Measurements from ENCODE around the gene DPYSL5.
"Not testable (repeated sequence)": the region's sequence is repeated elsewhere in the genome, so short reads cannot be mapped to it uniquely, and the experiment has no call there.

DPYSL5 gene

DNA sequence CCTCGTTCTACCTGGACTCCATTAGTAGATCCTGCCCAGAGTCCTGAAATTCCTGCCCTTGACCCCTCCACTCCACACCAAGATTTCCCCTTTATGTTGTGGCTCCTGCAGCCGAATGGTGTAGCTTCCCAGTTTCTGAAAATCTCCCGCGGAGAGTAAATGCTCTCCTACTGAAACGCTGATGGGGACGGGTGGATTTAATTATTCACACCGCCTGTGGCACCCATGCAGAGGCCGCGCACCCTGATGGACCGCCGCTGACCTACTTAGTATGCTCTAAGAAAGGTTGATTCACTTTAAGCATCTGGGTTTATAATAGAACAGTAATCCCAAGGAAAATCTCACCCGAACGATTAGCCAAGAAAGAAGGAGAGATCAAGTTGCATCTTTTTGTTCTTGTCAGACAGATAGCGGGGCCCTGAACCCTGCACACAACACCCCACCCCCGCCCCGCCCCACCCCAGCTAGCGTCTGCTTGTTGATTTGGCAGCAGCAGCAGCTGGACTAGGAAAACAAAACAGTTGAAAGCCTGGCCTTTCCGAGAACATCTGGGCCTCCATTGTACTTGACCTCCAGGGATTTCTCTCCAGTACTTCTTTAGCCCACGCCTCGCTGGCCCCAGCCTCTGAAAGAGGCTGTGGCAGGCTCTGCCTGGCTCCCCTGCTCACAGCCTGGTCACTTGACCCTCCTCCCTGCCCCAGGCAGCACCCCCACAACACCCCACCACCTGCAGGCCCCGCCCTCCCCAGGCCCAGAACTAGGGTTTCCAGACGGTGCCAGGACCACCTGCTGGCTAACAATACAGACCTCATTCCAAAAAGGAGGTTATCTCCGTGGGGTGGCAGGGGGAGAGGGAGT, 53.6 kb downstream of the DPYSL5 start:
- DNase-seq (ENCODE audit: low read depth): no peak

GRCh38 chr2:26903676-26904075, 55.7 kb downstream of the DPYSL5 start:
- DNase-seq (ENCODE audit: low read depth): no peak

- no peak for DNase-seq (ENCODE audit: low read depth)
Observed at GRCh38 chr2:26904839-26905238, 56.9 kb downstream of the DPYSL5 start.

- DNase-seq (ENCODE audit: low read depth): no peak
Observed at GRCh38 chr2:26905341-26906198, 57.6 kb downstream of the DPYSL5 start.

DNA sequence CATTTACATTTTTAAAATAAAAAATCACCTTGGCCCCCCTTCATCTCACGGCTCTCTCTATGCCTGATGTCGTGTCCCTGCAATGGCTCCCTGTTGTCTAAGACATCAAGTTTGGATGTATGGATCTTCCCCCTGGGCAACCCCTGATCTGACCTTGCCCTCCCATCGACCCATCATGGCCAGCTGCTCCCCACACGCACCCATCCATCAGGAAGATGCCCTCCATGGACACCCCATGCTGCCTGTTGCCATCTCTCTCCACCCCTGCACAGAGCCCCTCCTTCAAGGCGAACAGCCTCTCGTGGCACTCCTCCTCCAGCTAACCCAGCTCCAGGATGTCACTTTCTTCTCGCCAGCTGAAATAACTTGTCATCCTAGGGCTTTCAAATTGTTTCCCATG, 59.5 kb downstream of the DPYSL5 start:
- no peak for DNase-seq (ENCODE audit: low read depth)

GRCh38 chr2:26910176-26910575, 62.2 kb downstream of the DPYSL5 start:
- DNase-seq (ENCODE audit: low read depth): no peak

GRCh38 chr2:26911911-26912861, 64.3 kb downstream of the DPYSL5 start:
- no peak for DNase-seq (ENCODE audit: low read depth)

DNA sequence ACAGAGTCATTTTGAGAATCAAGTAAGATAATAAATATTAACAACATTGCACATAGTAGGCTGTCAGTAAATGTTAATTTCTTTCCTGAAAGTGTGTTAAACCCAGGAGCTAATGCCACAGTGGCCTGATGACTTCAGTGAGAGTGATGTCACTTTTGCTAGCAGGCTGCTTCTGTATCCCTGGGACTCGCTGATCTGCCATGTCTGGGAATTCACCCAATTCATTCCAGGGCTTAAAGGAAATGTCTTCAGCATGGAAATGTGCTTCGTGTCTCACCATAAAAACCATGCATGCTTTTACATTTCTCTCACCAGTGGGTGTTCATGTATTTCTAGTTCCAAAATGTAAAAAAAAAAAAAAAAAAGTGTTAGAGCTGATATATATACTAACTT, 65.7 kb downstream of the DPYSL5 start:
- DNase-seq (ENCODE audit: low read depth): no peak

DNA sequence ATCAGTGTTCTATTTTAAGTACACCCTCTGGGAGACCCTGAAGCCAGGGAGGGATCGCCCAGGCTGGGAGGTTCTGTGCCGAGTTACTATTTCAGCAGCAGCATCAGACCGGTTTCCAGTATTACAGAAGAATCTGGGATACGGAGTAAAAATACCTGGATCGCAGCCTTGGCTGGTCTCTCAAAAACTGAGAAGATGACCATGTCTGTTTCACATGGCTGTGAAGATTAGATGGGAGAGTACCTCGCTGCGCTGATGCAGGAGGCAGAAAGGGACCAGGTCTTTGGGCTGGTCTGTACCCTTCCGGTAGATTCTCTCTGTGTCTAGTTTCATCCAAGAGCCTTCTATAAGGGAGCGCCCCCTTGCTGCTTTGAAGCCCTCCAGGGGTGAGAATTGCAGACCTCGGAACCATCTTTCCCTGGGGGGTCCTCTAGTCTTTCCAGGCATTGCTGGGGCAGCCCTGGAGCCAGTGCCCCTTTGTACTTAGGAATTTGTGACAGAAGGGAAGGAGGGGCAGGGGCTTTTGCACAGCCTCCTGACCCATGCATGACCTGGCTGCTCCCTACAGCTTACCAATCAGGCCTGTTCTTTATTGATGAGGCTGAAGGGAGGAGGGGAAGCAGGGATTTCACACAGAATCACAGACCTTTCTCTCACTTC, 66.2 kb downstream of the DPYSL5 start:
- DNase-seq (ENCODE audit: low read depth): no peak

DNA sequence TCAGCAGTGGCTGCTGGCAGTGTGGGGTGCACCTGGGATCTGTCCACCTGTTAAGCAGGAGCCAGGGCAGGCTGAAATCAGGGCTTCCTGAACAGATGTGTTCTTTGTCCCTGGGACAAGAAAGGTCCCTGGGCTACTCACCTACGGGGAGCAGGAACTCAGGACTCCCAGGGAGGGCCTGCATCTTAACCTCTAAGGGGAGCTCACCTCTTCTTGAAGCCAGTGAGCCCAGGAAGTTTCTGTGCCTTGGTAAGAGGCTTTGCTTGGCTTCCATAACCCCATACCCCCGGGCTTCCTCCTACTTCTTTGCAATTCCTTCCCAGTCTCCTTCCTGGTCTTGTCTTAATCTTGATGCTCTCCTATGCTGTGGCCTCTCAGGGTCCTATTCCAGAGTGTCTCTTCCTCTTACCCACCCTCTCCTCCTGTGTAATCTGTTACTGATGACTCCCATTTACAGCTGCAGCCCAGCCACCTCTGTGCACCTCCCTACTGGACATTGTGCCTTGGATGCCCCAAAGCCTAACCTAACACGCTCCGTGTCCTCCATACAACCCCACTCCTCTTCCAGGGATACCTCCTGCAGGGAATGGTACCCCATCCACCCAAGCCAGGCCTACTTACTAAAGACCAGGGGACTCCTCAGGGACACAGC, 66.9 kb downstream of the DPYSL5 start:
- no peak for DNase-seq (ENCODE audit: low read depth)

DNA sequence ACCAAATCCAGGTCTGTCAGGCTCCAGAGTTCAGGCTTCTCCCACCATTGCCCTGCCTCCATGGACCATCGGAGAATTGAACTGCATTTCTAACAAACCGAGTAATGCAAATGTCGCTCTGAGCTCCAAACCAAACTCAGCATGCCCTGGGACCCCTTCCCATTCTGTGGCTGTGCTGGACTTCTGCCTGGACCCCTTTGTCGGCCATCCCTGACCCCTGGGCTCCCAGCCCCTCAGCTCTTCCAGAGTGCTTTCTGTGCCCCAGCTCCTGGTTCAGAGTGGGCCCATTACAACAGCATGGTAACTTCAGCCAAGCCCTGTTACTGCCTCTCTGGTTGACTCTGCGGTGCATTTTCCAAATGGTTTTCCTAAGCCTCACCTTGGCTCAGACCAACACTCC, 67.4 kb downstream of the DPYSL5 start:
- no peak for DNase-seq (ENCODE audit: low read depth)

- DNase-seq (ENCODE audit: low read depth): no peak
Observed at GRCh38 chr2:26916128-26916692, 68.3 kb downstream of the DPYSL5 start.

DNA sequence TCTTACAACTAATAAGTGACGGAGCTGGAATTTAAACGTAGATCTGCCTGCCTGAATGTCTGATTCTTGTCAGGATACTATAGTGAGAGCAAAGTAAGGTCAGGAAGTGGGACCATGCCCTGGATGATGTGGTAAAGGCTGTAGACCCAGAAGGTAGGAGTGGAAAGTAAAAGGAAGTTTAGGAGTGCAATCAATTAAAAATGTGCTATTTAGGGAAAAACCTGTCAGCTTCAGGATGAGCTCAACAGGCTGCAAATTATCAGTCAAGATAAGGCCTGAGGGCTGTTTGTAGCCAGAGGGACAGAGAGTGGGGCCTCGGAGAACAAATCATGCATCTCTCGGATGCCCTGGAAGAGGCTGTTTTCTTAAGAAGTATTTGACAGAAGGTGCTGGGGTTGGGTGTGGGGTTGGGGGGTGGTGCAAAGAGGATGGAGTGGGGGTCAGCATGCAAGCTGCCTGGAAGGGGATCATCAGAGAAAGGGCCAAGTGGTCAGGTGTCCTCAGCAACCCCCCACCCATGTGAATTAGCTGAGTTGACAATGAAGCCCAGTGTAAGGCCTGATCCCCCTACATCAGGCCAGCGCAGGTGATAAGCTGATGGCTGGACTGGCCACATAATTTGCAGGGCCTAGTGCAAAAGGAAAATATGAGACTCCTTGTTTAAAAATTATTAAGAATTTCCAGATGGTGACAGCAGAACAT, 69.4 kb downstream of the DPYSL5 start:
- no peak for DNase-seq (ENCODE audit: low read depth)

DNA sequence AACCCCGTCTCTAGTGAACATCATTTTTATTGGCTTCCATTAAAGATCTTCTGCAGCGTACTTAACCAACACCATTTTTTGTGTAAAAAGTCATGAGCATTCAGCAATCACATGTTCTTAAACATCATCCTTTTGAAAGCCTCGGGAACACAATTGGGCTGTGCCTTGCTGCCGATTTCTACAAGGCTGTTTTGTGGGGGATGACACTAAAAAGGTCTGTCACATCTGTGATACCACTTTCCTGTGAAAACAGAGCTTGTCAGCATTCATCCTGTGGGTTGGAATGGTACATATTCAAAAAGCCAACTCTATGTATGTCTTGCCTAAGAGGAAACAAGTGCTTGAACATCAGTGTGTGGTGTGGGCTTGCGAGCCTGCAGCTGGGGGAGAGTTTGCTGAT, 73.4 kb downstream of the DPYSL5 start:
- no peak for DNase-seq (ENCODE audit: low read depth)

GRCh38 chr2:26922405-26923188, 74.7 kb downstream of the DPYSL5 start:
- peak; percentile 16 for DNase-seq (ENCODE audit: low read depth)

DNA sequence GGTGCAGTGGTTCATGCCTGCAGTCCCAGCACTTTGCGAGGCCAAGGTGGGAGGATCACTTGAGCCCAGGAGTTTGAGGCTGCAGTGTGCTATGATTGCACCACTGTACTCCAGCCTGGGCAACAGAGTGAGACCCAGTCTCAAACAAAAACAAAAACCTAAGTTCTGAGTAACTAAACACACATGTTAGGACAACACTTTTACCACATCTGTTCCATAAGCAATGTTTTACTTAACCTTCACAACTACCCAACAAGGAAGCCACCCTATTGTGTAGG, 75.2 kb downstream of the DPYSL5 start:
- not testable (repeated sequence) for DNase-seq (ENCODE audit: low read depth)

DNA sequence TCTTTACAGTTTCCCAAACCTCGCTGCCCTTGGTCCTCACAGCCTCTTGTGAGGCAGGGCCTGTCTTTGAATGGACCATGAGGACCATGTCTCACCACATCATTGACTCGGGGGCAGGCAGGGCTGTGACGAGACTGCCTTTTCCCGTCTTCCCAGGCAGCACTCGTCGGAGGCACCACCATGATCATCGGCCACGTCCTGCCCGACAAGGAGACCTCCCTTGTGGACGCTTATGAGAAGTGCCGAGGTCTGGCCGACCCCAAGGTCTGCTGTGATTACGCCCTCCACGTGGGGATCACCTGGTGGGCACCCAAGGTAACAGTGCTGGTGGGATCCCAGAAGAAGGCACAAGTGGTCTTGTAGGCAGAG, 76.8 kb downstream of the DPYSL5 start:
- no peak for DNase-seq (ENCODE audit: low read depth)

- DNase-seq (ENCODE audit: low read depth): no peak
Observed at GRCh38 chr2:26925100-26925791, 77.3 kb downstream of the DPYSL5 start.

GRCh38 chr2:26927221-26927620, 79.3 kb downstream of the DPYSL5 start:
- DNase-seq (ENCODE audit: low read depth): no peak
